C4-2B (cell line): ENCODE measurements around the gene NF2.

Source experiments
- ZFX ChIP-seq: fragments of 450-650 bp; IDR thresholded peaks from 2 replicates; pipeline ENCODE4 v1.6.1; 2017
- TF ChIP-seq, protein P1 (sequence below): fragments of 450-650 bp; conservative IDR thresholded peaks from 2 replicates; pipeline ENCODE4 v1.5.1; 2017; ENCODE audit warnings: mild to moderate bottlenecking

DNA sequence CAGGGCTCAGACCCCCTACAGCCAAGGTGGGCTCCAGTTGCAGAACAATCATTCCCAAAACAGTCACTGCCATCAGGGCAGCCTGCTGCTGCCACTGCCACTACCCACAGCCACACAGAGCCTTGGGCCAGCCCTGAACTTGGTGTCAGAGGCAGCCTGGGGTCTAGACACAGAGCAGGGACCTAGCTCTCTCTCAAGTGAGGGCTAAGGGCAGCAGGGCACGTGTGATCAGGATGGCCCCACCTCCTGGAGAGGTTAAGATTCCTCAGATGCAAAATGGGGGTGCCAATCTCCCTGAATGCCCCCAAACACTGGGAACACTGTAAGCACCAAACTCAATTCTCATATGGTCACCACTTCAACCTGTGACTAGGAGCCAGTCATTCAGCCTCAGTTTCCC, 132.0 kb downstream of the NF2 start:
- TF ChIP-seq, protein P1, sequence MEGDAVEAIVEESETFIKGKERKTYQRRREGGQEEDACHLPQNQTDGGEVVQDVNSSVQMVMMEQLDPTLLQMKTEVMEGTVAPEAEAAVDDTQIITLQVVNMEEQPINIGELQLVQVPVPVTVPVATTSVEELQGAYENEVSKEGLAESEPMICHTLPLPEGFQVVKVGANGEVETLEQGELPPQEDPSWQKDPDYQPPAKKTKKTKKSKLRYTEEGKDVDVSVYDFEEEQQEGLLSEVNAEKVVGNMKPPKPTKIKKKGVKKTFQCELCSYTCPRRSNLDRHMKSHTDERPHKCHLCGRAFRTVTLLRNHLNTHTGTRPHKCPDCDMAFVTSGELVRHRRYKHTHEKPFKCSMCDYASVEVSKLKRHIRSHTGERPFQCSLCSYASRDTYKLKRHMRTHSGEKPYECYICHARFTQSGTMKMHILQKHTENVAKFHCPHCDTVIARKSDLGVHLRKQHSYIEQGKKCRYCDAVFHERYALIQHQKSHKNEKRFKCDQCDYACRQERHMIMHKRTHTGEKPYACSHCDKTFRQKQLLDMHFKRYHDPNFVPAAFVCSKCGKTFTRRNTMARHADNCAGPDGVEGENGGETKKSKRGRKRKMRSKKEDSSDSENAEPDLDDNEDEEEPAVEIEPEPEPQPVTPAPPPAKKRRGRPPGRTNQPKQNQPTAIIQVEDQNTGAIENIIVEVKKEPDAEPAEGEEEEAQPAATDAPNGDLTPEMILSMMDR = no peak
- TF ChIP-seq ZFX = no peak
